ENCODE data around the gene CIC.

DNA sequence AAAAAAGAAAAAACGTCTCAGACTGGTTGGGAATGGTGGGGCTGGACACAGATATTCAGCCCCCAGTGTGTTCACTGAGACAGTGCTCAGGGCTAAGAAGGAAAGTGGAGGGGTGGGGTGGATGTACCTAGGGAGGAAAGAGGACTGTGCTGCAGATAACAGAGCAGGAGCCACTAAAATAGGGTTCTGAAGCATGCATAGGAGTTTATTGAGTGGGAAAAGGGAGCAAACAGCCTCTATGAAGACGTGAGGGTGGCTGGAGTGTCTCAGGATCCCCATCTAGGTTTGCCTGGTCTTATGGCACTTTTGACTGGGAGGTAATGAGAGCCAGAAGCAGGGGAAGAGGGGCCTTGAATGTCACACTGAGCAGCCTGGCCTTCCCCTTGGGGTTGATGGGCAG, 59.8 kb downstream of the CIC start:
- TF ChIP-seq CEBPB (IDR thresholded peaks at IDR 0.05) (no peak), EP300 (IDR thresholded peaks at IDR 0.05) (no peak), SMC3 (IDR thresholded peaks at IDR 0.05) (no peak), FOXS1 (CRISPR knock-in tag; IDR thresholded peaks at IDR 0.05) (no peak), RAD21 (conservative IDR thresholded peaks at IDR 0.05 in 1 of 2, IDR thresholded peaks at IDR 0.05 in 1 of 2) (no peak)
- TF ChIP-seq, protein P1, sequence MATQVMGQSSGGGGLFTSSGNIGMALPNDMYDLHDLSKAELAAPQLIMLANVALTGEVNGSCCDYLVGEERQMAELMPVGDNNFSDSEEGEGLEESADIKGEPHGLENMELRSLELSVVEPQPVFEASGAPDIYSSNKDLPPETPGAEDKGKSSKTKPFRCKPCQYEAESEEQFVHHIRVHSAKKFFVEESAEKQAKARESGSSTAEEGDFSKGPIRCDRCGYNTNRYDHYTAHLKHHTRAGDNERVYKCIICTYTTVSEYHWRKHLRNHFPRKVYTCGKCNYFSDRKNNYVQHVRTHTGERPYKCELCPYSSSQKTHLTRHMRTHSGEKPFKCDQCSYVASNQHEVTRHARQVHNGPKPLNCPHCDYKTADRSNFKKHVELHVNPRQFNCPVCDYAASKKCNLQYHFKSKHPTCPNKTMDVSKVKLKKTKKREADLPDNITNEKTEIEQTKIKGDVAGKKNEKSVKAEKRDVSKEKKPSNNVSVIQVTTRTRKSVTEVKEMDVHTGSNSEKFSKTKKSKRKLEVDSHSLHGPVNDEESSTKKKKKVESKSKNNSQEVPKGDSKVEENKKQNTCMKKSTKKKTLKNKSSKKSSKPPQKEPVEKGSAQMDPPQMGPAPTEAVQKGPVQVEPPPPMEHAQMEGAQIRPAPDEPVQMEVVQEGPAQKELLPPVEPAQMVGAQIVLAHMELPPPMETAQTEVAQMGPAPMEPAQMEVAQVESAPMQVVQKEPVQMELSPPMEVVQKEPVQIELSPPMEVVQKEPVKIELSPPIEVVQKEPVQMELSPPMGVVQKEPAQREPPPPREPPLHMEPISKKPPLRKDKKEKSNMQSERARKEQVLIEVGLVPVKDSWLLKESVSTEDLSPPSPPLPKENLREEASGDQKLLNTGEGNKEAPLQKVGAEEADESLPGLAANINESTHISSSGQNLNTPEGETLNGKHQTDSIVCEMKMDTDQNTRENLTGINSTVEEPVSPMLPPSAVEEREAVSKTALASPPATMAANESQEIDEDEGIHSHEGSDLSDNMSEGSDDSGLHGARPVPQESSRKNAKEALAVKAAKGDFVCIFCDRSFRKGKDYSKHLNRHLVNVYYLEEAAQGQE (IDR thresholded peaks at IDR 0.05) = no peak
- TF ChIP-seq, protein P2, sequence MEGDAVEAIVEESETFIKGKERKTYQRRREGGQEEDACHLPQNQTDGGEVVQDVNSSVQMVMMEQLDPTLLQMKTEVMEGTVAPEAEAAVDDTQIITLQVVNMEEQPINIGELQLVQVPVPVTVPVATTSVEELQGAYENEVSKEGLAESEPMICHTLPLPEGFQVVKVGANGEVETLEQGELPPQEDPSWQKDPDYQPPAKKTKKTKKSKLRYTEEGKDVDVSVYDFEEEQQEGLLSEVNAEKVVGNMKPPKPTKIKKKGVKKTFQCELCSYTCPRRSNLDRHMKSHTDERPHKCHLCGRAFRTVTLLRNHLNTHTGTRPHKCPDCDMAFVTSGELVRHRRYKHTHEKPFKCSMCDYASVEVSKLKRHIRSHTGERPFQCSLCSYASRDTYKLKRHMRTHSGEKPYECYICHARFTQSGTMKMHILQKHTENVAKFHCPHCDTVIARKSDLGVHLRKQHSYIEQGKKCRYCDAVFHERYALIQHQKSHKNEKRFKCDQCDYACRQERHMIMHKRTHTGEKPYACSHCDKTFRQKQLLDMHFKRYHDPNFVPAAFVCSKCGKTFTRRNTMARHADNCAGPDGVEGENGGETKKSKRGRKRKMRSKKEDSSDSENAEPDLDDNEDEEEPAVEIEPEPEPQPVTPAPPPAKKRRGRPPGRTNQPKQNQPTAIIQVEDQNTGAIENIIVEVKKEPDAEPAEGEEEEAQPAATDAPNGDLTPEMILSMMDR (IDR thresholded peaks at IDR 0.05) = no peak

All from A549 (cell line).